HG03159 (cell line): ENCODE results near the gene RIMBP2.

Experiments used
- ATAC-seq: cut with Tn5 transposase; IDR thresholded peaks from one replicate; pipeline ENCODE4 v1.9.1; 2021; ENCODE audit warnings: mild to moderate bottlenecking, moderate library complexity; ENCODE audit not compliant: unreplicated experiment

The RIMBP2 gene

DNA sequence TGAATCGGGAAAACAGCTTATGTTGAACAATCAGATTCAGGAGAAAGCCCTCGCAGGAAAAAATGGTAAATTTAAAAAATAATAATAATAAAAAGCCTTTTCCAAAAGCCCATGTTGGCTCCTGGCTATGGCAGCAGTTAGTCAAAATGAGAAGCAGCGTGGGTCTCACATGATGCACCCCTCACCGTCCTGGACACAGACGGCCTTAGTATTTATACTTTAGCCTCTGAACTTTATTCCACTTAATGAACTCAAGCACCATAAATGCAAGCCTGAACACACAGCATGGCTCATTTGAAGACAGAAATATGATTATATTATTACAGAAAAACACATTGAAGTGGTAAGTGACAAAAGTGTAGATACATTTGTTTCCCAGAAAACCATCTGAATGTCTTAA, 160.9 kb downstream of the RIMBP2 start:
- ATAC-seq = no peak

DNA sequence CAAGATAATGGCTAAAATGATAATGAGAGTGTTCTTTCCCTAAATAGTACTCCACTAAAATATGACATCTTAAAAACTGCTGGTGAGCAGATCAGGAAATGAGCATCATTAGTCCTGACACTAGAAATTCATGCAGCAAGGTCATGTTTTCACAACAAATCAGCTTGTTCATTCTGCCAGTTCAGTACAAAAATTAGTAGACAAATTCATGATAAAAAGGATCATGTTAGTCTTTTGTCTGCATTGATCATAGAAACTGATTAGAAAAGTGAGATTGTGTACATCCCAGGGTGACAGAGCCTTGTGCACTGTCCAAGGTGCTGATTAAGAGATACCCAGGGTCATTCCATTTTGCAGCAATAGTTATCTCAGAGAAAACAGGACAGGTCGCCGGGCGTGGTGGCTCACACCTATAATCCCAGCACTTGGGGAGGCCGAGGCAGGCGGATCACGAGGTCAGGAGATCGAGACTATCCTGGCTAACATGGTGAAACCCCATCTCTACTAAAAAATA, 163.6 kb downstream of the RIMBP2 start:
- no peak for ATAC-seq

DNA sequence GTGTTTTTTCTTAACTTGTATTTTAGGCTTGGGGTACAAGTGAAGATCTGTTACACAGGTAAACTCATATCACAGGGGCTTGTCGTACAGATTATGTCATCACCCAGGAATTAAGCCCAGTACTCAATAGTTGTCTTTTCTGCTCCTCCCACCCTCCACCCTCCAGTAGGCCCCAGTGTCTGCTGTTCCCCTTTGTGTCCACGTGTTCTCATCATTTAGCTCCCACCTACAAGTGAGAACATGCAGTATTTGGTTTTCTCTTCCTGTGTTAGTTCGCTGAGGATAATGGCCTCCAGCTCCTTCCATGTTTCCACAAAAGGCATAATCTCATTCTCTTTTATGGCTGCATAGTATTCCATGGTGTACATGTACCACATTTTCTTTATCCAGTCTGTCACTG, 166.7 kb downstream of the RIMBP2 start:
- no peak for ATAC-seq

- no peak for ATAC-seq
Measured at GRCh38 chr12:130547480-130548155, 168.5 kb downstream of the RIMBP2 start.

GRCh38 chr12:130546494-130546893, 169.6 kb downstream of the RIMBP2 start:
- ATAC-seq = no peak

GRCh38 chr12:130545475-130545874, 170.6 kb downstream of the RIMBP2 start:
- no peak for ATAC-seq

DNA sequence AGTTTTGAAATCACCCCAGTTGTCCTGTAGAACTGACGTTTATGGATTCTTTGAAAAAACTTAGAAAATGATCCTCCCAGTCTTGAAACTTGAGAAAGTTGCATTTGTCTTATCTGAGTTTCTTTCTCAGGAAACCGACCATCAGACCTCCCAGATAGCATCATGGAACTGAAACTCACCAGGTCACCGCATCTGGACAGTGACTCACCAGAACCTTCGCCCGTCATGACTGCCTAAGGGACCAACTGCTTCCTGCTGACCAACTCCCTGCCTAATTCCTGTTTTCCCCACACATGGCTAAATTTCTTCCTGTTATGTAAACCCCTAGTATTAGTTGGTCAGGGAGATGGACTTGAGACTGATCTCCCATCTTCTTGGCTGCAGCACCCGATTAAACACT, 175.7 kb downstream of the RIMBP2 start:
- ATAC-seq = no peak

GRCh38 chr12:130538343-130539095, 177.6 kb downstream of the RIMBP2 start:
- no peak for ATAC-seq

DNA sequence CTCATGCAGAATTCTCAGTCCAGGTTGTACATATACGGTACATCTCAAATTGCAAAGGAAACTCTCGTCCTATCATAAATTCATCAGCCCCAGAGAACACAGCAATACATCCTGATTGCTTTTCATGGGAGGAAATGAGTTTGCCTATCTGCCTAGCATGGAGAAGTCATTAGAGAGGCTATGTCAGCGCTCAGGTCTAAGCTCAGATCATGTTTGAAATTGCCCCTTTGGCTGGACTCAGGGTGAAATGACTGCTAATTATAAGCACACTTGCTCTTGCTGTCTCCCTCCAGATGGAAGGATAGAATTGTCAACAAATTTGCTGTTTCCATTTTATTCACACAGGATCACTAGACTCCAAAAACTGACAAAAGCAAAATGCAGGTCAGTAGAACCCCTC, 178.4 kb downstream of the RIMBP2 start:
- ATAC-seq = no peak

- ATAC-seq = no peak
Measured at GRCh38 chr12:130537051-130537450, 179.0 kb downstream of the RIMBP2 start.

DNA sequence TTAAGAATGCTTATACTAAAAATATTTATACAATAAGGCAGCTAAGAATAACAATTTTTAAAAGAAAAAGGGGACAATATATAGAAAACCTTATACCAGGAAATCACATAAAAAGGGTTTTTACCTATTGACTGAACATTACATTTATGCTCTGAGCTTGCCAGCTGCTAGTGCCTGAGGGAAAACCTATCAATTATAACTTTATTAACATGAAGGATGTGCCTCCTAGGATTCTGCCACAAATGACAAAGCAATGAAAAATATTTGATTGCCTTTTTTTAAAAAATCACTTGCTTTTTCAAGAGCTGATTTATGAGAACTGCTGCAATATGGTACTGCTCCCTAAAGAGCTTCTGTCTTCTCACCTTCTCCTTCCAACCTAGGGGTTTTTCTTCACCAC, 185.7 kb downstream of the RIMBP2 start:
- no peak for ATAC-seq

DNA sequence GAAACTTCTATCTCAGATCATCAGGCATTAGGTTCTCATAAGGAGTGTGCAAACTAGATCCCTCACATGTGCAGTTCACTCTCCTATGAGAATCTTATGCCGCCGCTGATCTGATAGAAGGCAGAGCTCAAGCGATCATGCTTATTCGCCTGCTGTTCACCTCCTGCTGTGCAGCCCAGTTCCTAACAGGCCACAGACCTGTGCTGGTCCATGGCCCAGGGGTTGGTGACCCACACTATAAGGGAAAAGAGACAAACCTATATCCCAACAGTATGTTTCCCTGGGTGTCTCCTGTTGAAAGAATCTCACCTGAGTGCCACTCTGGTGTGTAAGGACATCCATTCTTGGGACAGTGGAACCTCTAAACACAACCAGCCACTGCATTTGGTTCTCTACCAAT, 186.3 kb downstream of the RIMBP2 start:
- ATAC-seq = no peak

DNA sequence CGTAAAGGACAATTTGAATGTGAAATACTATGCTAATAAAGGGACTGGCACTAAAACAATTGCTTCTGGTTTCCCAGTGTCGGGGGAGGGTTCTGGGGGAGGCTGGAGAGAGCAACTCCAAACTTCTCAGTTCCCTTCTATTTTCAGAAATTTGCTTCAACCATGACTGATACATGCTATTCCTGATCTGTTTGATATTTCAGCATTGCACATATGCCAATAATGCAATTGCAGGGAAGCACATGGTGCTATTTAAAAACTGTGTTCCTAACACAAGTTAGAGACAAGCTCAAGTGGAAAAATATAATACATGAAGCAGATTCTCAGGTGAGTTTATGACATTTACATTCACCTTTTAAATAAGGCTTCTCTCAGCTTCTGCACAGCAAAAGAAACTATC, 188.9 kb downstream of the RIMBP2 start:
- no peak for ATAC-seq

- ATAC-seq = no peak
Measured at GRCh38 chr12:130526813-130527212, 189.3 kb downstream of the RIMBP2 start.

DNA sequence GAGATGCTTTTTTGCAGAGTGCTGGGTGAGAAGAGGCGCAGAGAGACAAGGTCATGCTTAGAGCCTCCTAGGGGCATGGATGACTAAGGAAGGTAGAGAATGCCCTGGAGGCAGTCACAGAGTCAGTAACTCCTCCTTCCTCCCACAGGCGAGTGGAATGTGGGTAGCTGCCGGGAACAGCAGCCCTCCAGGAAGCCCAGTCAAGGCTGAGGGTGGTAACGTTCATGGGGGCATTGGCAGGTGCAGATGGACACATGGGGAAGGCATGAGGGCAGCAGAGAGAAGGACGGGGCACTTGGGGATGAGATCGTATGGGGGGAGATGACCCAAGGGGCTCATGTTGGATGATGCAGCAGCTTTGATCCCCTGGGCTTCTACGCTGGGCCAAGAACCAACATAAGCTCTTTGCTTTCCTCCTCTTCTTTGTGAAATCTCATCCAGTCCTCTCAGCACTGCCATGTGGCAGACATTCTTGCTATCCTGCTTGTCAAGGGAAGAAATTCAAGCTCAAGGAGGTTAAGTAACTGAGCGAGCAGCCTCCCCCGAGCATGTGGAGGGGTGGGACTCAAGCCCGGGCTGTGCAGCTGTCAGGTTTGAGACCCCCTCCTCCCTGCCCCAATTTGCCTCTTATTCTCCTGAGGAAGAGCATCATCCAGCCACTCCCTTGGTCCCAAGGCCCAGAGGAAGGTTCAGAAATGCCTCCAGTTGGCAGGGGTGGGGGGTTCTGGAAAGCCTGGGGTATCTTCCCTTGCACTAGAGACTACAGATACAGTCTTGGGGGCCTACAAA, 190.5 kb downstream of the RIMBP2 start:
- ATAC-seq = no peak

- no peak for ATAC-seq
Measured at GRCh38 chr12:130524759-130525158, 191.3 kb downstream of the RIMBP2 start.

- ATAC-seq = no peak
Measured at GRCh38 chr12:130523863-130524614, 192.1 kb downstream of the RIMBP2 start.

DNA sequence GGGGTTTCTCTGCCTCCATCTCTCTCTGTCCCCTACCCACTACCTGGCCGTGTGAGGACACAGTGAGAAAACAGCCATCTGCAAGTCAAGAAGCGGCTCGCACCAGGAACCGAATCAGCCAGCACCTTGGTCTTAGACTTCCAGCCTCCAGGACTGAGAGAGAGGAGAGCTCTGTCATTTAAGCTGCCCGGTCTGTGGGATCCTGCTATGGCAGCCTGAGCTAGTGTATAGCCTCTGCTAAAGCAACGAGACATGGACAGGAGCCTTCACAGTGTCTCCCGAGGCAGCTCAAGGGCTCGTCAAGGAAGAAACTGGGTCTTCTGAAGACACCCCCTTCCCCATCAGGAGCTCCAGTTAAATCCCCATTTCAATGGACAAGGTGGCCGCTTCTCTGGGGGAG, 192.9 kb downstream of the RIMBP2 start:
- no peak for ATAC-seq

DNA sequence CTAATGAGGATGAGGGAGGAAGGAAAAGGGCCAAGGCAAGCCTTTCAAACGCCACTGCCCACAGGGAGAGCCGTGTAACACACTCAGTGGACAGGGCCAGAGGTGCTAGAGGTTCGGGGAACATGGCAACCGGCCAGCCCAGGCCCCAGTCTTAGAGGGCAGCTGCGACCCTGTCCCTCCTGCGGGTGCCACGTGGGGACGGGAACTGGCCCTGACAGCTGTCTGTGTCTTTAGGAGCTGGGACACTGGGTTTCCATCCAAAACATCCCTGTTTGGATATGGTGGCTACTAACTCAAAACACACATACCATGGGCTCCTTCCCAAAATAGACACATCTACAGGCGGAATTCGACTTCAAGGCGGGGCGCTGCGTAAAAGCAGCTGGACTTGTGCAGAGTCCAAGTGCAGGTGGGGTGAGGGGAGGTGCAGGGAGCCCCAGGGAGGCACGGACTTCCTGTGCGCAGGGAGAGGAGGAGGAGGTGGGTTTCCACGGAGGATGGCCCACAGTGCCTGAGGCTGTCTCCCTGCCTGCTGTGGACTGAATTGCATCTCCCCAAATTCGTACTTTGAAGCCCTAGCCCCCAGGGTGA, 193.8 kb downstream of the RIMBP2 start:
- ATAC-seq = no peak

DNA sequence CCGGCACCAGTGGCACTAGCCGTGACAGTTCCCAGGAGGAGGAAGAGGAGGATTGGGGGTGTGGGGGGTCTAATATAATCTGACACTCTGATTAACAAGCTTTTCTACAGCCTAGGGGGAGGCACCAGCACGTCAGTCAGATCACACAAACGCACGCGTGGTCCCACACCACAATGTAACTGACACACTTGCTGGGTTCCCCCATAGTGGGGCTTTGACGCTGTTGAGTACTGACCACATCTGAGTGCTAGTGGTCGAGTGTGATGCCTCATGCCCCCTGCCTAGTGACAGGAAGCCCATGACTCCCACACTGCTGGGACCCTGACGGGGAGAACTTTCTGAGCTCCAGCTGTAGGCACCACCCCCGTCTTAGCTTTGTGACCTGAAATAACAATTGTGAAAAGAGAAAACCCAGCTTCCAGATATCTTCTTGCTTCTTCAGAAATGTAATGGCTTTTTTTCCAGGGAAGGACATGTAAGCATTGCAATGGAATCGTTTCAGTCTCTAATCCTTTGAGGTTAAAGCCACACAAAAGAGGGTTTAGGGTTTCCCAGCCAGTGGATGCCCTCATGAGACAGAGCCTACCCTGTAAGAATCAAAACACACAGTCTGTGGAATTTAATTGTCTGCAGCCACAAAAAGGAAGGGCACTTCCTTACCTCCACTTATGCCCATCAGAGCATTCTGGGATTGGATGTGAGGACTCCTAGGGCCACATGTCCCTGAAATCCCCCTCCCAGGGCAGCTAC, 194.5 kb downstream of the RIMBP2 start:
- no peak for ATAC-seq
